T-helper 17 cell (primary cell): ENCODE data around the gene CAMK2D. TPM values are rescaled to one million over a fixed set of nuclear protein-coding genes. Genes with fewer than 3 reads are reported as not detected.

Experiments used
- ATAC-seq: fragments of 150-1000 bp; cut with Tn5 transposase; 2 replicates; pipeline ENCODE4 v1.10.0; 2021; ENCODE audit warnings: mild to moderate bottlenecking, moderate library complexity
- DNase-seq, 3 donors: peaks; one replicate each; pipeline versions ENCODE4 v3.0.0 to v3.0.0-alpha.2; 2020 to 2021
- H3K9me3 ChIP-seq: one replicate; pipeline ENCODE4 v1.7.0; 2013; ENCODE audit warnings: low read length, mild to moderate bottlenecking; ENCODE audit not compliant: control insufficient read depth, poor library complexity, severe bottlenecking
- H3K27ac Mint-ChIP-seq: one replicate; pipeline ENCODE4 v1.8.0; 2022; ENCODE audit warnings: mild to moderate bottlenecking, moderate library complexity, mixed read lengths
- H3K27me3 Mint-ChIP-seq: one replicate; pipeline ENCODE4 v1.8.0; 2022; ENCODE audit warnings: mixed read lengths
- H3K36me3 Mint-ChIP-seq: one replicate; pipeline ENCODE4 v1.8.0; 2022; ENCODE audit warnings: low read depth, mixed read lengths
- H3K4me1 Mint-ChIP-seq: one replicate; pipeline ENCODE4 v1.8.0; 2022; ENCODE audit warnings: mild to moderate bottlenecking, mixed read lengths
- H3K4me3 Mint-ChIP-seq: one replicate; pipeline ENCODE4 v1.8.0; 2022; ENCODE audit warnings: mild to moderate bottlenecking, moderate library complexity, mixed read lengths
- total RNA-seq, 4 donors: library from RNA in 2 of 4; stranded (reverse) in 2 of 4; gene quantifications; one replicate each; pipeline ENCODE4 v1.2.3 and lab custom pipeline; 2022 to 2026

The CAMK2D gene
- total RNA-seq, 2 donors from 2014 or later = 28.6 to 31.6 TPM

DNA sequence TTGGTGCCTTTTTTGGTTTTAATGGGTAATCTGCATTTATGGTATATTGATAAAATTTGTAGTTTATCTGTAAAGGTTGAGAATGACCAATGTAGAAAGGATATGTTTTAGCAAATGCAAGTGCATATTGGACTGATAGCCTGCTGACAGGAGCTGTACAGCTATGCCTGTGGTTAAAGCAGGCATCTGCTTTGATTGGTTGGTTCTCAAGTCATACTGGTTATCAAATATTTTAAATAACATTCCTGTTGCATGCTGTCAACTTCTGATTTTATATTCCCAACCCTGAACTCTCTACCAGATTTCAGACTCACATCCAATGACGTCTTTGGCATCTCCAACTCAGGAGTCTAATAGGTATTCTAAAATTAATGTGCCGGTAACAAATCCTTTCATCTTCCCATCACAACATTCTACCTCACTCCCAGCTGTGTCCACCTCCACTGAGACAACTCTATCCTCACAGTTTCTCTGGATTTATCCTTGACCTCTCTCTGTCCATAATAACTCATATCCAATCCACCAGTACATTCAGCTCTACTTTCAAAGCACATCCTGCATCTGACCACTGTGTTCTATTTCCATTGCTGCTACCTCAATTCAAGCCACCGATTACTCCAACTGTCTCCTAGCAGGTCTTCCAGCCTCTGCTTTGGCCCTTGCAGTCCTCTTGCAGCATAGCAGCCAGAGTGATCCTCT lies 125.7 kb downstream of the CAMK2D start:
- no peak overlapping the region for H3K27ac Mint-ChIP-seq
- DNase-seq = no peak
- H3K36me3 Mint-ChIP-seq = peaks cover 2% of the 10 kb centered on the region
- H3K27me3 Mint-ChIP-seq = no peaks in the 10 kb centered on the region
- no peaks in the 10 kb centered on the region for H3K9me3 ChIP-seq
- peak overlapping the region; percentile 68 for H3K4me3 Mint-ChIP-seq
- peaks cover 44% of the 10 kb centered on the region for H3K4me1 Mint-ChIP-seq
- ATAC-seq = no peak

DNA sequence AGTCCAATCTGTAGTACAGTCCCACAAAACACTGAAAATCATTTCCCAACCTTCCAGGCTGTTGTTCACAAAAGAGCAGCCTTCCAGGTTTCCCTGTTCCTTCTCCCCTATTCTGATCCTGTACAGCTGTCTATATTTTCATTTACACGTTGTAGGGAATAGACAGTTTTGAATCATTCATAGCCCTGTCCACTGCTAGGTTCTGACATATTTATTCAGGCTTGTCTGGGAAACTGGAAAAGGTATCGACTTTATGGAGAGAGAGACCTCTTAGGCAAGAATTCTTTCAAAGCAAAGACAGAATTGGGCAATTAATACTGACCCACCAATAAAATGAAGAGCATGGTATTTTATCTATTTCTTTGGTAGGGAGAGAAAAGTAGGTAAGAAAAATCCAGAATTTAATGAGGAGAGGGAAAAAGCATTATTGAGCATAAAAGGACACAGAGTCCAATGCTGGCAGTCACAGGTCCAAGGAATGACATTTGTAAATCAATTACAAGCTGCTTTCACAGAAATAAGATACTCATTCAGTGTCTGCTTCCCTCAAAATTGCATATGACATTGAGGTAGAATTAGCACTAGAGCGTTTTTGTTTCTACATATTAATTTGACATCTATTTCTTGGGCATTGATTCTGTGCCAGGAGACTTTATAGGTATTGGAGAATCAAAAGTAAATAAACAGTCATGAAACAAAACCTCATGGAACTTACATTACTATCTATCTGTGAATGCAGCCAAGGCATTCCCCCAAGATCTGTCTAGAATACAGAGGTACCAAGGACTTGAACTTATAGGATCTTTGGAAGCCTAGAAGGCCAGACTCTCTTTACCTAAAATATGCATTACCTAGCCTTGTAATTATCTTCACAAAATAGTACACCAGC lies 127.2 kb downstream of the CAMK2D start:
- Mint-ChIP-seq H3K4me1 (peaks cover 35% of the 10 kb centered on the region), H3K36me3 (peaks cover 2% of the 10 kb centered on the region)
- ATAC-seq = no peak

DNA sequence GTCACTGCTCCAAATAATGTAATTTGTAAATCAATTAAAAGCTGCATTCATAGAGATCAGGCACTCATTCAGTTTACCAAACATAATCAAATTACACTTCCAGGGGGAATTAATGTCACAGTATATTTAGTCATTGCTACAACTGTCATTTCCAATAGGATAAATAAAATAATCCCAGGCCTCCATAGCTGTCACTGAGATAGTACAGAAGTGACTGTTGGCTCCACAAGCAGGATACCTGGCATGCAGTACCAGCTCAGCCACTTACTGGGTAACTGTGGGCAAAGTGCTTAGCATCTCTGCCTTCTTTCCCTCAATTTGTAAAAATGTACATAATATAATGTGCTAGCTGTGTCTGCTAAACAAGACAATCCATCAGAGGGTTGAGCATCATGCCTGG lies 128.1 kb downstream of the CAMK2D start:
- H3K4me3 Mint-ChIP-seq = no peak overlapping the region

More for the DNA sequence above, 127.2 kb downstream of the CAMK2D start:
- Mint-ChIP-seq H3K27me3 (no peaks in the 10 kb centered on the region), H3K27ac (no peak overlapping the region), H3K4me3 (no peak overlapping the region)
- no peak for DNase-seq
- H3K9me3 ChIP-seq = no peaks in the 10 kb centered on the region

DNA sequence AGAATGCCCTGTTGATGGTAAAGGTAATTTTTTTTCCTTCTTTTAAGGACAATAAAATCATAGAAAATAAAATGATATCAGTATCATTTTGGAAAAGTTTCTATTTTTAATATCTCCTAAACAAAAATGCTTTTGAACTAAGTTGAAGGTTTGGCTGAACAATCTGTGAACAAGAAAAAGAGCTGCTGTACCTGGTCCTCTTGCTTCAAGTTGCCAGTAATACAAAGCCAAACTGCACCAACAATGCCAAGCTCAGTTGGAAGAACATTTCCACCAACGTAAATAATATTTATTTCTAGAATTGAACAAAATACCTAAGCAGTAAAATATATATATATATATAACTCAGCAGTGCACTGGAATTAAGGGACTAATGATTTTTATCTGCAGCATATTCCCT lies 132.8 kb downstream of the CAMK2D start:
- Mint-ChIP-seq H3K36me3 (peaks cover 12% of the 10 kb centered on the region), H3K4me3 (no peak overlapping the region), H3K27me3 (no peaks in the 10 kb centered on the region), H3K4me1 (peaks cover 16% of the 10 kb centered on the region), H3K27ac (no peak overlapping the region)
- DNase-seq (no peak), ATAC-seq (no peak)
- H3K9me3 ChIP-seq = no peaks in the 10 kb centered on the region

More for the DNA sequence above, 128.1 kb downstream of the CAMK2D start:
- Mint-ChIP-seq H3K27ac (no peak overlapping the region), H3K36me3 (peaks cover 2% of the 10 kb centered on the region), H3K4me1 (peaks cover 29% of the 10 kb centered on the region), H3K27me3 (no peaks in the 10 kb centered on the region)
- no peak for ATAC-seq
- H3K9me3 ChIP-seq = no peaks in the 10 kb centered on the region
- no peak for DNase-seq

DNA sequence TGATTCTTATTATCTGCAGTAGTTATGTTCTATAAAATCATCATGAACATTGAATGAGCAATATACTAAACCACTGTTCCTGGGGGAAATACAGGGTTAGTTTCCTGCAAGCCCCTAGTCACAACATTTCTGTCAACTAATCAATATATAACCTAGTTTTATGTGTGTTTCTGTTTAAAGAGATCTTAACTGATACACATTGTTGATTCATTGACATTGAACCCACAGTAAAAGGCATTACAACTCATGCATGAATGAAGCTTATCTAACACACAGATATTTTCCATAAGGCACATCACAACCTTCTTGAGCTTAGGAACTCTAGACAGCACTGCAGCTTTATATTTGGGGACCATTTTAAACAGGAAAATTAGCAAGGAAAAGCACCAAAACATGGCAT lies 134.2 kb downstream of the CAMK2D start:
- DNase-seq = no peak
- Mint-ChIP-seq H3K36me3 (peaks cover 12% of the 10 kb centered on the region), H3K27me3 (no peaks in the 10 kb centered on the region), H3K4me3 (no peak overlapping the region), H3K27ac (no peak overlapping the region), H3K4me1 (peaks cover 16% of the 10 kb centered on the region)
- H3K9me3 ChIP-seq = no peaks in the 10 kb centered on the region
- ATAC-seq = no peak

DNA sequence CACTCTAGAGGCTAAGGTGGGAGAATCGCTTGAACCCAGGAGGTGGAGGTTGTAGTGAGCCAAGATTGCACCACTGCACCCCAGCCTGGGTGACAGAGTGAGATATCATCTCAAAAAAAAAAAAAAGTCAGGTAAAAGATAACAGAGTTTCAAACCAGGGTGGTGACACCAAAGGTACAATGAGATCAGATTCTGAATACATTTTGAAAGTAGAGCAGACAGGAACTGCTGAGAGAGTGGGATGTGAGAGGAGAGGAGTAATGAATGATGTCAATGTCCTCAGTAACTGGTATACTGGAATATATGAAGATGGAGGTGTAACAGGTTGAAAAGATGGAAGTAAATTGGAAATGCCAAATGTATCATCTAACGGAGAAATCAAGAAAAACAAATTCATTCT lies 135.6 kb downstream of the CAMK2D start:
- ATAC-seq = no peak
- H3K27me3 Mint-ChIP-seq = no peaks in the 10 kb centered on the region
- no peak overlapping the region for H3K27ac Mint-ChIP-seq
- H3K9me3 ChIP-seq = no peaks in the 10 kb centered on the region
- peaks cover 12% of the 10 kb centered on the region for H3K36me3 Mint-ChIP-seq
- H3K4me3 Mint-ChIP-seq = no peak overlapping the region
- H3K4me1 Mint-ChIP-seq = peaks cover 24% of the 10 kb centered on the region
- no peak for DNase-seq

DNA sequence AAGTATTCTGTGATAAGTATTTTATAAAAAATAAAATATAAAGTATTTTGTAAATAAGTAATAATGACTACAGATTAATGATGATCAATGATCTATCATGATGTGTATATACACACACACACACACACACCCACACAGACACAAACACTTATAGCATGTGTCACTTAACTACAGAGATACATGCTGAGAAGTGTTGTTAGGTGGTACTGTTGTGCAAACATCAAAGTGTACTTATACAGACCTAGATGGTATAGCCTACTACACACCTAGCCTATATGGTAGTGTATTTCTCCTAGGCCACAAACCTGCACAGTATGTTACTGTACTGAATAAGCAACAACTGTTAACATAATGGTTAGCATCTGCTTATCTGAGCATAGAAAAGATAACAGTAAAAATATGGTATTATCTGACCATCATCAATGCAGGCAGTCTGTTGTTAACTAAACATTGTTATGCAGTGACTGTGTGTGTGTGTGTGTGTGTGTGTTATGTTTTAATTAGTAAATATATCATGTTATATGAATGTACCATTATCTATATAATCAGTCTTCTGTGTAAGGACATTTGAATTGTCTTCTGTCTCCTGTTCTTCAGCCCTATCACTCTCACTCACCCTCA lies 138.2 kb downstream of the CAMK2D start:
- no peak overlapping the region for H3K4me3 Mint-ChIP-seq
- H3K9me3 ChIP-seq = peaks cover 2% of the 10 kb centered on the region
- peaks cover 12% of the 10 kb centered on the region for H3K36me3 Mint-ChIP-seq
- H3K27me3 Mint-ChIP-seq = no peaks in the 10 kb centered on the region
- peaks cover 20% of the 10 kb centered on the region for H3K4me1 Mint-ChIP-seq
- ATAC-seq (no peak), DNase-seq (no peak)
- H3K27ac Mint-ChIP-seq = no peak overlapping the region

DNA sequence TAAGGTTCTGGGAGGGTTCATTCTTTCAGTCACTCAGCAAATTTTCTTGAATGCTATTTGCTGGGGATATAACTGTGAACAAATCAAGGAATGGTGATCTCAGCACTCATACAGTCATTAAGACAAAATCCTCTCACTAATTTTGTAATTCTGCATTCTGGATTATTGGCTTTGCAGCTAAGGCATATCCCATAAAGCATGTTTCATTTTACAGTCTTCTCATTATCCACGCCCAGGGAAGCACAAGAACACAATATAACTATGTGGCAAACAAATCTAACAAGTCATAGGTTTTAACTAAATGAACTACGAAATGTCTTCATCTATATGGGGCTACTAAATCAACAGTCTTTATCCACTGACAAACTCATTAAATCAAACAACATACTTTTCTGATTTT lies 139.9 kb downstream of the CAMK2D start:
- Mint-ChIP-seq H3K4me1 (peaks cover 25% of the 10 kb centered on the region), H3K36me3 (peaks cover 11% of the 10 kb centered on the region), H3K27me3 (no peaks in the 10 kb centered on the region), H3K4me3 (no peak overlapping the region), H3K27ac (peak overlapping the region; percentile 32)
- H3K9me3 ChIP-seq = peaks cover 2% of the 10 kb centered on the region
- ATAC-seq (no peak), DNase-seq (no peak)

DNA sequence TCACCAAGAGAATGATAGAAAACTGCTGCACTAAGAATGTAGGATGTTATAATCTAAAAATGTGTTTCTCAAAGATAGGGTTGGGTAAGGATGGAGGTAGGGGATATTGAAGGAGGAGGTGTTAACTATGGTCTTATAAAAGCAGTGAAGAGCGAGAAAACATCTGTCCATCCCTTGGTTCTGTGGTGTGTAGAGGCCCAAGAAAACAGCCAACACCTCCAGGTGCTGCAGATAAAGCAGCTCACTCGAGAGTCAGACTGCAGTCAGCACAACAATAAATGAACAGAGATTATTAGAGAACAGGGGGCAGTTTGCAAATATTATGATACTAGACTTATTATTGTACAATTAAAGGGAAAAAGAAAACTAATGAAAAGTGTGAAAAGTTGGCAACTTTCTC lies 141.5 kb downstream of the CAMK2D start:
- no peak overlapping the region for H3K4me3 Mint-ChIP-seq

DNA sequence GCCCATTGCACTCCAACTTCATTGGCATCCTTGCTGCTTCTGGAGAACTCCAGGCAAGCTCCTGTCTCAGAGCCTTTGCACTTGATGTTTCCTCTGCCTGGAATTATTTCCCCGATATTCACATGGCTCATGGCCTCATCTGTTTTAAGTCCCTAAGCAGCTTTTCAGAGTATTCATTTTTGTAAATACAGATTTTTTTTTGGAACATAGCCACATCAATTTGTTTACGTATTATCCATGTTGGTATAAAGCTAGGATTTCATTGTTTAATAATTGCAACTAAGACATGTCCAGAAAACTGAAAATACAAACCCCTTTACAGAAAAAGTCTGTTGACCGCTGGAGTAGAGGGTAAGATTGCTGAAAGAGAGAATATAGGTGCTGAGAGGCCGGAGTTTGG lies 142.0 kb downstream of the CAMK2D start:
- Mint-ChIP-seq H3K4me1 (peaks cover 21% of the 10 kb centered on the region), H3K27me3 (no peaks in the 10 kb centered on the region), H3K36me3 (no peaks in the 10 kb centered on the region), H3K27ac (no peak overlapping the region), H3K4me3 (no peak overlapping the region)
- no peak for ATAC-seq
- no peak for DNase-seq
- peaks cover 2% of the 10 kb centered on the region for H3K9me3 ChIP-seq

More for the DNA sequence above, 141.5 kb downstream of the CAMK2D start:
- Mint-ChIP-seq H3K27ac (no peak overlapping the region), H3K4me1 (peaks cover 21% of the 10 kb centered on the region), H3K36me3 (no peaks in the 10 kb centered on the region), H3K27me3 (no peaks in the 10 kb centered on the region)
- ATAC-seq = no peak
- no peak for DNase-seq
- peaks cover 2% of the 10 kb centered on the region for H3K9me3 ChIP-seq

DNA sequence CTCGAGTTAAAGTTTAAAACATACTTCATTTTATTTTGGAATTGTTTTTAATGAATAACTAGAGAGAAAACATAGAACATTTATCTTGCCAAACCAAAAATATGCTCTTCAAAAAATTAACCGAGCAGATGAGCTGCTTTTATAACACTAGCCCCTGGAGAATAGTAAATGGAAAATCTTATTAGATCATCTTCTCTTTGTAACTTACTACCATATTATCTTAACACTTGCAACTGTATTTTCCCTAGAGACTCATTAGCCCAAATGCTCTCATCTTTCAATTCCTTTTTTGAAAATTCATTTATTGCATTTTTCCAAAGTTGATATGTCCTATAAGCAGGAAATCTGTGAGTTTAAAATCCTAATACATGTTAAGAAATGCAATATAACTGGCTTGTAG lies 143.3 kb downstream of the CAMK2D start:
- peaks cover 2% of the 10 kb centered on the region for H3K9me3 ChIP-seq
- H3K36me3 Mint-ChIP-seq = no peaks in the 10 kb centered on the region
- peaks cover 24% of the 10 kb centered on the region for H3K4me1 Mint-ChIP-seq
- no peak overlapping the region for H3K4me3 Mint-ChIP-seq
- H3K27ac Mint-ChIP-seq = no peak overlapping the region
- H3K27me3 Mint-ChIP-seq = no peaks in the 10 kb centered on the region
- DNase-seq (no peak), ATAC-seq (no peak)

DNA sequence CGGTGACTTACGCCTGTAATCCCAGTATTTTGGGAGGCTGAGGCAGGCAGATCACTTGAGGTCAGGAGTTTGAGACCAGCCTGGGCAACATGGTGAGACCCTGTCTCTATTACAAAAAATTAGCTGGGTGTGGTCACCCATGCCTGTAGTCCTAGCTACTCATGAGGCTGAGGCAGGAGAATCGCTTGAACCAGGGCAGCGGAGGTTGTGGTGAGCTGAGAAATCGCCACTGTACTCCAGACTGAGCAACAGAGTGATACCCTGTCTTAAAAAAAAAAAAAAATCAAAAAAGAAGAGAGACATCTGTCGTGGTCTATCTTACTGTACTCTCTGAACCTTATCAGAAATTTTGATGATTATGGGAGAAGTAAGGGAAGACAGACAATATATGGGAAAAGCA lies 144.3 kb downstream of the CAMK2D start:
- peaks cover 21% of the 10 kb centered on the region for H3K4me1 Mint-ChIP-seq
- H3K4me3 Mint-ChIP-seq = no peak overlapping the region
- H3K9me3 ChIP-seq = peaks cover 2% of the 10 kb centered on the region
- no peak for ATAC-seq
- H3K27ac Mint-ChIP-seq = no peak overlapping the region
- no peak for DNase-seq
- H3K36me3 Mint-ChIP-seq = no peaks in the 10 kb centered on the region
- H3K27me3 Mint-ChIP-seq = no peaks in the 10 kb centered on the region

DNA sequence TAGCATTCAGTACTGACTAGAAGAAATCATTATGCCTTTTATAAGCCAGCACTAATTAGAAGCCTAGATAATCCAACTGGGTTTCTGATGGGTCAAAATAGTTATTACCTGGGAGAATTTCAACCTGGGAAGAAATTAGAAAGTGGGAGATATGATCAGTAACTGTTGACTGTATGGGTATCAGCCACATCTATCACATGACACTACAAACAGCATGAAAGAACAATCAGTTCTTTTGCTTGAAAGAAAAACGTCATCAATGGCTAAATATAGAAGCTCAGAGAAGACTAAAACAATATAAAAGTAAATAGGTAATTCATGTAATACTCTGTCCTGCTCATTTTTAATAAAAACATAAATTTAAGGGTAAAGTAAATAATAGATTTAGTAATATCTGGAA lies 145.1 kb downstream of the CAMK2D start:
- Mint-ChIP-seq H3K36me3 (no peaks in the 10 kb centered on the region), H3K4me3 (no peak overlapping the region), H3K27me3 (no peaks in the 10 kb centered on the region), H3K27ac (no peak overlapping the region), H3K4me1 (peaks cover 14% of the 10 kb centered on the region)
- peak; percentile 67 for ATAC-seq
- H3K9me3 ChIP-seq = peaks cover 2% of the 10 kb centered on the region
- DNase-seq = no peak
